ENCODE results near the gene NGF.
A peak's percentile ranks its signal among the peaks of the same experiment; 100 is the strongest.

The NGF gene

DNA sequence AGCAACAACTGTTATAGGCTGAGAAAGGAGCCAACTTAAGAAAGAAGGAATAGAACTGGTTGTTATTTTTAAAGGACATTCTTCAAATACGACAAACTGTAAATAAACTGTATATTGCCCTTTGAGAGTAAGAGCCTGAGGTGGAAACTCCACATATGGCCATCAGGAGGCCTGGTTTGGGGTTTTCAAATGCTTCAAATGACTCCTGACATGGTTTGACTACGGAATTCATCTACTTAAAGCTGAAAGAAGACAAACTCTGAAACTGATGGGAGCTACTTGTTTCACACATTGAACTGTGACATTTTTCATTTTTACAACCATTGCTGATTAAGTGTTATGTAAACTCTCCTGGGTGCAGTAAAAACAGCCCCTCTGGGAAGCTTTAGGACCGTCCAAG is 59.8 kb downstream of the NGF start:
- no peak for DNase-seq

DNA sequence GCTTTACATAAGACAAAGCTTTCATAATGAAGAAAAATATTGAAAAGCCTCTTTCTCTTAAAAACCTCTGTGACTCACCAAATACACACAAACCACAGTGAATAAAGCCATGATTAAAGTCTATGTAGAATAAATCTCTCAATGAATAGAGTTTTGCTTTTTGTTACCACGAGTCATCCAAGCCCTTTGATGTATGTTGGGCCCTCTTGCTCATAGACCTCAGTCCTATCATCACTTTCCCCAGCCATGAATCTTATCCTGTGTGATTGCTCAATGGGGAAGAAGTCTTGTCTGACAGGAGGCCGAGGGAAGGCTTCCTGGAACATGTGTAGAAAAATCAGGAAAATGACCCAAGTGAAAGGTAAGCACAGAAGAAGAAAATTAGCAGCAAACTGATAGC is 60.8 kb downstream of the NGF start:
- no peak for DNase-seq

DNA sequence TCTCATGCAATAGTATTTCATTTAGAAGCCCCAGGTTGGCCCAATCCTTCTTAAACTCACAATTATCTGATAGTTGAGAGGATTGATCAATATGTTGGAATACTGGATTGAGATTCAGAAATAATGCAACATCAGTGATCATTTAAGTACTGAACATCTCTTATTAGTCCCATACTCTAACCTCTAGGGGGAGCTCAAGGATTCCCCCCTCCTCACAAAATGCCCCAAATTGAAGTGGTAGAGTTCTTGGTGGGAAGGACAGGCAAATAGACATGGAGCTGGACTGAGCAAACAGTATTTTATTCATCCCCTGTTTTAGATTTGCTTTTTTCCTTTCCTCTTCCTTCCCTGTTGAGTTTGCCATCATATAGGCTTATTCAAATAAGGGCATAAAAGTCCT is 62.8 kb downstream of the NGF start:
- peak; percentile 63 for DNase-seq

DNA sequence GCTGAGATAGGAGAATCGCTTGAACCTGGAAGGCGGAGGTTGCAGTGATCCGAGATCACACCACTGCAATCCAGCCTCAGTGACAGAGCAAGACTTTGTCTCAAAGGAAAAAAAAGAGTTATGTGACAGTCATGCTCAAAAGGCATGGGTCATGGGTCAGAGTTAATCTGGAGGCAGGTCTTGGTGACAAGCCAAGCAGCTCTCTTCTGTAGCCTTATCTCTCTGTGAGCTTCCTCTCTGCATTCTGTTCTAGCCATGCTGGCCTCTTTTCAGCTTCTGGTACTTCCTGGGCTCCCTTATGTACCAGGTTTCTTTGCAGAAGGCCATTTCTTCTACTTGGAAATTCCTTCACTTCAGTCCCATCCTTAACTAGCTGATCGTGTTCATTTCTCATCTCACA is 63.6 kb downstream of the NGF start:
- DNase-seq: peak; percentile 42

DNA sequence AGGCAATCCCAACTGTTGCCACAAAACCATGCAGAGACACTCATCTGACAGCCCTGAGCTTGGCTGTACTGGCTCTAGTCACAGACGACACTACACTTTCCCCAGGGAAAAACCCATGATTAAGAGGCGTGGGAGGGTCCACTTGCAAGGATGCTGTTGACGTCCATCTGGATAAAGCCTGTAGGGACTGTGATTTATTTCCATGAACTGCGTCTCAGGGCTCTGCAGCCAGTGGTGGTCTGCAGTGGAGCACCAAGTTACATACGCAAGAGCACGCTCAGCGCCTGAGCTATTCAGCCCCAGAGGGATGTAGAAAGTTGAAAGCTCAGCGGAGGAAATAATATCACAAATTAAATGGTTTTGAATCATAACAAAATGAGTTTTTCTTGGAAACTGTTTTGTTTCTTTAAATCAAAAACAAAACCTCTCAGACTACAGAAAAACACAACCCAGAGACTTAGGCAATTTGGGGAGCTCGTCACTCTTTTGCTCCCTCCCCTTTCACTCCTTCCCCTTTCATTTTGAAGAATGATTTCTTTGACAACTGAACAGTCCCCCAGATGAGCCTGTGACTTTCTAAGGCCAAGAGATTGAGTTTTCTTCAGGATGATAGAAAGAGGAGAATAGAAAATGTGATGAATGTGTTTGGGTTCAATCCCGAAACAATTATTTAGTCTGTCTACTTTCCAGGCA is 71.2 kb downstream of the NGF start:
- no peak for DNase-seq

DNA sequence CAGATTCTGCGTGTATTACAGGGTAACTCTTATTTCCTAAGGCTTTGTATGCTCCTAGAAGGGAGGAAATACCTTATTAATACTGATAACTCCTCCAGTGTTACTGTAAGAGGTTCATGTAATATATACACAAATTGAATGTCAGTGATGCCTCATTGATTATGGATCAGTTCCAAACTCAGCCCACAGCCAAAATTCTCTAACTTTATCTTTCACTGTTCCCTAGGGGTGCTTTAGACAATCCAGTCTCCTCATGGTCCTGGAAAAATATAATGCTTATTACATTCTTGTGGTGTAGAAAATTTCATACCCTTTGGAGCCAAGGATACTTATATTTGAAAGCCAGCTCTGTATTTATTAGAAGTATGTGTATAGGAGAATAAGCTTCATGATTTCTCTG is 73.0 kb downstream of the NGF start:
- DNase-seq: no peak

DNA sequence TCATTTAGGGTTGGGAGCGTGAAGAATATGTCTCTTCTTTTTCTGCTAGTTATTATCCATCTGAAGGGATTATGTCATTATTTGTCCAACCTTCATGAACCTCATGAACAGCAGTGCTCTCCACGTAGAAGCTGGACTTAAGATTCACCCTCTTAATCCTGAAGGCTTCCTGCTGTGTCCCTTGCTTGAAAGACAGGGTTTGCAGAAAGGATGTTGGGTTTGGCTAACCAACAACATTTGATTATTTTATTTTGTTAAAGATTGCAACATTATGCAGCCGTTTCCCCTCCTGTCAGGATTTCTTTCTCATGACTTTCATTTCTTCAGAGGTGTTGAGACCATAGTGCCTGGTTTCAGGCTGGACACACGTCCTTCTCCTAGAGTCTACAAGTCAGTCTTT is 75.2 kb downstream of the NGF start:
- no peak for DNase-seq

DNA sequence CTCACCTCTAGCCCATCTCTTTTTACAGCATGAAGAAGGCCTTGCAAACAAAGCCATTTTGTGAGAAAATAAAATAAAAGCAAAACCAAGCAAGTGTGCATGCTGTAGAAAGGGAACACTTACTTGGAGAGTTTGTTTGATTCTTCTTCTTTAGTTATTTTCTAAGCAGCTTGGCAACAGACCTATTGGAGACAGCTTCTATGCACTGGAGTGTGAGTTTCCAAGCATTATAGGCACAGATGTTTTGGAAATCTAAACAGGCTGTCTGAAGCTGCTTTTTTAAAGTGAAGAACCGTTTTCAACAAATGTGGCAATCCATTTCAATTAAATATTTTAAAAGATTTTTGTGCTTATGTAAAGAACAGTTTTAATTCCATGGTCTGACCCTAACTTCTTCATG is 76.6 kb downstream of the NGF start:
- no peak for DNase-seq

DNA sequence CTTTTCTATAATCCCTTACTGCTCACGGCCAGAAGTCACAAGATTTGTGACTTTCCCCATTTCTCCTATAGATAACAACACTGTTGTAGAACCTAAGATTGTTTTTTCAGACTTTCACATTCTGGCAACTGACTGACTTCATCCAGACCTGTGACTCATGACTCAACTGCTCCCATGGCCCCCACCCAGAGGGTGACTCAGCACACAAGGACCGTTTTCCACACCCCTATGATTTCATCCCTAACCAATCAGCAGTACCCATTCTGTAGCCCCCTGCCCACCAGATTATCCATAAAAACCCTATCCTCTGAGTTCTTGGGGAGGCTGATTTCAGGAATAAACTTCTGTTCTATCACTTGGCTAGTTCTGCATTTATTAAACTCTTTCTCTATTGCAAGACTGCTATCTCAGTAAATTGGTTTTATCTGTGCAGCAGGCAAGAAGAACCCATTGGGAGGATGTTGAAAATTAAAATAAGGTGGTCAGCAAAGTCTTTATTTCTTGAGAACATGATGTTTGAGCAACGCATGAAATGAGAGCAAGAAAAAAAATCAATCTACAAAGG is 79.7 kb downstream of the NGF start:
- DNase-seq: no peak

DNA sequence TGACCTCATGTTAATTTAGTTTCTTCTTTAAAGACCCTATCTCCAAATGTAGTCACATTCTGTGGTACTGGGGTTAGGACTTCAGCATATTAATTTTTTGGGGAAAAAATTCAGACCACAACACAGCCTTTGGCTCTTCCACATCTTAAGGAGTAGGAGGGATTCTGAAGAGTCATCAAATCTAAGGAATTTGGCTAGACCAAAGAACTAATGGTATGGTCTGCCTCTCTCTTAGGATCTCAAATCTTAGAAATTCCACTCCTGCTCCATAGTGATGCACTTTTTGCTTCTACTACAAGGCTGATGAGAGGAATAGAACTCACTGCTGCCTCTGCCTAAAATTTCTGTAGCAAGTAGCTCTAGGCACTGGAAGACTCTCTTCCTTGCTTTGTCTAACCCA is 80.5 kb downstream of the NGF start:
- no peak for DNase-seq

DNA sequence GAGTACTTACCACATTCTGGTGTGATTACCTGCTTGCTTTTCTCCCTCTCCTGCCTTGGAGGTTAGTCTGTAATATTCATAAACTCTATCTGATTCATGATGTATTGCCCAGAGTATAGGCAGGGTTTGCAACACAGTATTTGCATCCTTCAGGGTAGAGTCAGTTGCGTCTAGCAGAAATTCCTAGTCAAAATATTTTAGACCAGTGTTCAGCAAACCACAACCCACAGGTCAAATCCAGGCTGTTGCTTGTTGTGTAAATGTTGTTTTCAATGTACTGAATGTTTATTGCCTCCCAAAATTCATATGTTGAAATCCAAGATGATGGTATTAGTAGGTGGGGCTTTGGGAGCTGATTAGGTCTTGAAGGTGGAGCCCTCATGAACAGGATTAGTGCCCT is 82.9 kb downstream of the NGF start:
- DNase-seq: no peak

DNA sequence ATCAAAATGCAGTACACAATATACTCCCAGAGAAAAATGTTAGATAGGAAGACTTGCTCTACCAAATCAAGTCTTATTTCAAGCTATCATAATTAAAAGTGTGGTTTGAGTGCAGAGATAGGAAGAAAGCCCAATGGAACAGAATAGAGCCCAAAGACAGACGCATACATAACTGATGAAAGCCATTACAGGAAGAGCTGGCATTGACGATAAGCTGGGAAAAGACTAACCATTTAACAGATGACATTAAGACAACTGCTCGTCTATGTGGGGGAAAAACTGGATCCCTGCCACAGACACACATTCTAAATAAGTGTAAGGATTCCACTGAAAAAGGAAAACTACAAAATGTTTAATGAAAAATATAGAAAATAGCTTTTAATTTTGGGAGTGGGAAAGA is 85.5 kb downstream of the NGF start:
- DNase-seq: peak; percentile 38

DNA sequence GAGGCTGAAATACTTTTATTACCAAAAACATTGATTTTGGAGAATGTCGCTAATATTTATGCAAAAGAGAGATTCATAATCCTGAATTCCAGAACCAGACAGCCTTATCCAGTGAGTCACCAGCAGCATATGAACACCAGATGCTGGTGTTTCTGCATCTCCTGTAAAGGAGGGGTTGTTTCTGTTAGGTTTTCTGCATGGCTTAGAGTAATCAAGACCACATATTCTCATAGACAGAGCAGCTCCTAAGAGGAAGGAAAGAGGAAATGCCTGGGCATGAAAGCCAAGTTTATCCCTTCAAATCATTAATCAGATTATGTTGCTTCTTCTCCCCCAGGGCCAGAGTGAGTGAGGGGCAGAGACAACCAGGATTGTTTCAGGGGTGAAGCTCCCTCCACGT is 86.2 kb downstream of the NGF start:
- no peak for DNase-seq

DNA sequence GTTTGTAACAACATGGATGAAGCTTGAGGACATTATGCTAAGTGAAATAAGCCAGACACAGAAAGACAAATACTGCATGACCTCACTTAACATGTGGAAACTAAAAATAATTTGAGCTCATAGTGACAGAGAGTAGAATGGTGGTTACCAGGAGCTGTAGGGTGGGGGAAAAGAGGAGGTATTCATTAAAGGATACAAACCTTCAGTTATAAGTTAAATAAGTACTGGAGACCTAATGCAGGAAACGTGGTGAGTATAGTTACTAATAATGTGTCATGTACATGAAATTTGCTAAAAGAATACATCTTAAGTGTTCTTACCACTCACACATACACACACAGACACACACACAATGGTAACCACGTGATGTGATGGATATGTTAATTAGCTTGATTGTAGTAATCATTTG is 86.7 kb downstream of the NGF start:
- DNase-seq: no peak

DNA sequence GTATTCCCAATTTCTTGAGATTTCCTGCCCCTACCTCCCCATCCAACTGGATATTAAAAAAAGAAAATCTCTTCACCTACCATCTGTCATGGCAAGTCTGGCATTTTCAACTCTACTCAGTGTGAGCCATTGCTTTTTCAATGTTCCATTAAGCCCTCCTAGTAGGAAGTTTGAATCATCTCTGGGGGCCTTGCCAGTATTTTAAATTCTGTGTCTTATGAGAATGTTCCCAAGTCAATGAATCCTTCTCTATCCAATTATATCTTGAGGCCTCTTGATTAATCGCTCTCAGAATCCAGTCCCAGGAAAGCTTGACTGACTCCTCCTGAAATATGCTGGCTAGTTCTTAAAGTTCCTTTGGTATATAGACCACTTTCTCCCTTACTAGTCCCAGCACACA is 91.5 kb downstream of the NGF start:
- DNase-seq: no peak

DNA sequence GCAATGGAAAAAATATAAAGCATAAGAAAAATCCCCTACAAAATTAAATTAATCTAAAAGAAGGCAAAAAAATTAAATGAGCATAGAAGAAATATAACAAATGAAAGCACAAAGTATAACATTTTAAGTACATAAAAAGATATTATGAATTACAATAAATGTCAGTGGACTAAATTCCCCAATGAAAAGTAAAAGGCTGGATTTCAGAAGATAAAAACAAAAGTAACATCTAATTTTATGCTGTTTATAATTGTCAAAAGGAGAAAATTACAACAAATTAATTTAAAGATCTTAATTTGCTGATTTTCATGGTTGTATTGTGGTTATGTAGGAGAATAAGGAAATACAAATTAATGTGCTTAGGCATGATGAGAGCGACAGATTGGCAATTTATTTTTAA is 92.8 kb downstream of the NGF start:
- no peak for DNase-seq

DNA sequence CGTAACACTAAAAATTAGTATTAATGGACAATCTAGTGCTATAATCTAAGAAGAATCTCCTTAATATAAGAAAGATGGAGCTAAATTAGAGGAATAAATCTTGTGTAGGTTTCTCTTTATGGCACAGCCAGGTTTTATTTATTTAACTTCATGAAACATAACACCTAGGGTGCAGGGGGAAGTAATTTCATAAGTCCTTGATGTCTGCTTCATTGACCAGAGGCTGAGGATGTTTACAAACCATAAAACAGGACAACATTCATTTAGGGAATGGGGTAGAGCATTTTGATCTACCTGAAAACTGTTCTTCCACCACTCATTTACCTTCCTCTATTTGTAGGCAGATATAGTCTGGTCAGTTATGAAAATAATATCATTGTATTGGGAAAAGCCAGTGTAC is 95.5 kb downstream of the NGF start:
- no peak for DNase-seq

DNA sequence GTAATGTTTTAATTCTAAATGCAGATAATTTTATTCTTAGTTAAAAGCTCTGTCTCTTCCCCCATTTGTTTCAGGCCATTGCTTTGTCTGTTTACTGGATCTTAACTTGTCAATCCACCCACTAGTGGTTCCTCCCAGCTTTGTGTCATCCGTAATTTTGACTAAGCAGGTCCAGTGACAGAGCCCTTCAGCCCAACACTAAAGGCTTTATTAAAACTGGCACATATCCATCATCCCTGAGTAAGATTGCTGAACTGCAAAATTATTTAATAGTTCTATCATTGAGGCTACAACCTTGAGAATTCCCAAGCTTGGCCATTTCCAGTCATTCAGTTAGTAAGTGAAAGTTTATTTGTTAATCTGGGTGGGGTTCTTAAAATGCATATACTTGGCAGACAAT is 96.7 kb downstream of the NGF start:
- no peak for DNase-seq

DNA sequence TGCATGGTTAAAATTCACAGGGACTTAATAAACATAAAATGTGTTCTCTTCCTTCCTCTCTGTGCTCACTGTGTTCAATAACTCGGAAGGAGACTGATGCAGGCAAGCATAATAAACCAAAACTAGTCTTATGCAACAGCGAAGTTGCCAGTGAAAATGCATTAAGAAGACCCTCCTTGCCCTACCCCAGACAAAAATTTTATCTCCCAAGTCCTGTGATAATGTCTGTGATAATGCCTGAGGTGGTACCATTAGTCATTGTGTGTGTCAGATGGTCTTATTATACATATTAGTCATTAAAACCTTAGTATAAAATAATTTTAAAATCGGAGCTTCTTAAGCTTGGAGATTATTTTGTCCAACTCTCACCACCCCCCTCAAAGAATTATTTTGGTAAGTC is 97.8 kb downstream of the NGF start:
- DNase-seq: no peak

DNA sequence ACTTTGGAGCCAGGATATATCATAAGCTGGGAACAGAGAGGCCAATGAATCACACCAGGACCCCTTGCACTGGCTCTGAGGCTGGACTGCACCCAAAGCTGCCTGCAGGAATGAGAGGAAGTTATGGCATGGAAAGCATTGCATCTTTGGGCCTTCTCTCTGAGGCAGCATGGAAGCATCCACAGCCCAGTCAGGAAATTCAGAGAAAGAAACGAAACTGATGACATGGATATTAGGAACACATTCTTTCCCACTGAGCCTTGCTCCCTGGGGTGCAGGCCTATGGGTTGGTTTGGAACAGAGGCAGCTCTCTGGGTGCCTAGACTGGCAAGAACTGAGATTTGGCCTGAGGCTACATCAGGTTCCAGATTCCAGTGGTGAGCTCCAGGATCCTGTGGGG is 98.6 kb downstream of the NGF start:
- DNase-seq: no peak

DNA sequence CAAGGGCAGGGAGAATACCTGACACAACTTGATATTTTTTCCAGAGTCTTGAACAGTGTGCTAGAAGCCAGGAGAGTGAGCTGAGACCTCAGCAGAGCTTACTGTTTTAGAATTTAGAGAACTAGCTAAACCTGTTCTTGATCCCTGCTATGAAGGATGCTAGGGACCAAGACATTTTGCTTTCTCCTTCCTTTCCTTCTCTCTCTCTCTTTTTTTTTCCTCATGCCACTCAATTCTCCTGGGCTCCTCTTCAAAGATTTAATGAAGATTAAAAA is 99.0 kb downstream of the NGF start:
- no peak for DNase-seq

DNA sequence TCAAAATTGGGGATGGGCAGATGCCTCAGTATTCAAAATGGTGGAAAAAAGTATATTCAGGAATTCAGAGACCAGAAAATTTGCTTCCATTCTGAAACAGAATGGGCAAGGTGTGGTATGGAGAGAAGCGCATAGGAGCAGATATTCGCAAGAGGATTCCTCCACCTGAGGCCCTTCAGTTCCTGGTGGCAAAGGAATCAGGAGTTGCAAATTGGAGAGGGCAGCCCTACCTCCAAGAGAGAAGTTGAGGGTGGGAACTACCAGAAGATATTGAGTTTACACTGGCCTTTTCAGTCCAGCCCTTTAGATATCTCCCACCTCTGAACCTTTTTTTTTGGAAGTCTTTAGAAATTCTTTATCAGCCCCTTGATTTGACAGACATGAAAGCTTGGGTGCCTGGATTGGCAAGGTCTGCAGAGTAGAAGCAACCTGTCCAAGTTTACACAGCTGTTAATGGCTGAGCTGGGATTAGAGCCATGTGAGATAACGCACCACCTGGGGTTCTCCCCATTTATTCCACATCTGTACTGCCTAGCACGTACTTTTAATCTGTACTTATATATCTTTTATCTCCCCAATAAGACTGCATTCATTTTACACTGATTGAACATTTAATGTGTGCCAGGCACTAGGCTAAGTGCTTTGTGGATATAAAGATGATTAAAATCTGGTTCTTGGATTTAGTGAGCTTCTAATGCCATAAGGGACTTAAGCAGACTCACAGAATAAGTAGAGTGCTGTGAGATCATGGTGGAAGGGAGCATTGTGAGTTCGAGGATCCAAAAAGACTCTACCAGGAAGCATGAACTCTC is 99.5 kb downstream of the NGF start:
- no peak for DNase-seq

DNA sequence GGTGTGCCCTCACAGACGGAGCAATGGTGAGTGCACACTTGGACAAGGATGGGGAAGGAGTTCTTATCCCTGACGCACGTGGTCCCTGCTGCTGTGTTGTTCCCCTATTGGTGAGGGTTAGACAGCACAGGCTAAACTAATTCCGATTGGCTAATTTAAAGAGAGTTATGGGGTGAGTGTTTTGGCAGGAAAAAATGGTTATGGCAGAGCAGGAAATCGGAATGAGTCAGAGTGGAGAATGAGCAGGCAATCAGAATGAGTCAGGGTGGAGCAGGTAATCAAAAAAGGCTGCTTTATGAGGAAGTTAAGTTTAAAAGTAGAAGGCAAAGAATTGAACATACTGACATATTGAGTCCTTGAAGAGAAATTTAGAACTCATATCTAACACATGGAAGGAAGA is 100.5 kb downstream of the NGF start:
- no peak for DNase-seq

DNA sequence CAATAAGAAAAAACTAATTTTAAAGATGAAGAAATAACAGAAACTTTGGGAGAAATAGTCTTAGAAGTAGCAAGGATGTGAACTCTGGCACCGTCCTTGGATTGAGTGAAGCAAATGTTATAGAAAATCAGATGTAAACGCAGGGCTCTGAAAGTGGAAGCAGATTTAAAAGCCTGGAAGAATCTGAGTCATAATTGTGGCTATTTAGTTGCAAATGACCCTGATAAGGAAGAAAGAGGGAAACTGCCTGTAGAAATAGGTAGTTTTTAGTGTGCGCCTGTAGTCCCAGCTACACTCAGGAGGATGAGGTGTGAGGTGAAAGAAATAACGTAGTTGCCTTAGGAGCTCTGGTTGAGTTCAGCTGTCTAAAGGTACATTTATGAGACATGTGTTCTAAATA is 101.0 kb downstream of the NGF start:
- no peak for DNase-seq
